Measurements from ENCODE around the gene COMMD2.

COMMD2 gene

GRCh38 chr3:149752051-149752787 lies at the start of gene COMMD2:
Gene COMMD2 (minus strand): TSS chr3:149752489. CDS start chr3:149752444, 45 bp downstream.
- Histone ChIP-seq H3K27me3 (ENCODE audit: control insufficient read depth, low read length) (no peaks in the 10 kb centered on the region), H3K36me3 (ENCODE audit: control insufficient read depth, low read length) (peaks cover 28% of the 10 kb centered on the region), H3K4me1 (ENCODE audit: control insufficient read depth, low read length) (peaks cover 23% of the 10 kb centered on the region), H3K4me2 (ENCODE audit: low read length) (peak within 1 kb of the TSS; percentile 59), H3K27ac (ENCODE audit: low read depth, low read length) (0 out of 2 replicates have a peak within 1 kb of the TSS, but pooled peaks have one; percentile 5), H3K79me2 (ENCODE audit: control insufficient read depth, low read length) (peaks cover 17% of the 10 kb centered on the region), H3K9me2 (replicated peaks; ENCODE audit: control insufficient read depth, low read length) (no peaks in the 10 kb centered on the region), H4K20me1 (ENCODE audit: control insufficient read depth, insufficient read depth, low read depth, low read length) (no peaks in the 10 kb centered on the region), H3F3A (ENCODE audit: control insufficient read depth, insufficient read depth) (peaks cover 3% of the 10 kb centered on the region), H3K4me3 (ENCODE audit: low read length) (peak within 1 kb of the TSS; percentile 90), H3K9me3 (ENCODE audit: control insufficient read depth, insufficient read depth, low read length) (no peaks in the 10 kb centered on the region)
- TF ChIP-seq, protein P1, sequence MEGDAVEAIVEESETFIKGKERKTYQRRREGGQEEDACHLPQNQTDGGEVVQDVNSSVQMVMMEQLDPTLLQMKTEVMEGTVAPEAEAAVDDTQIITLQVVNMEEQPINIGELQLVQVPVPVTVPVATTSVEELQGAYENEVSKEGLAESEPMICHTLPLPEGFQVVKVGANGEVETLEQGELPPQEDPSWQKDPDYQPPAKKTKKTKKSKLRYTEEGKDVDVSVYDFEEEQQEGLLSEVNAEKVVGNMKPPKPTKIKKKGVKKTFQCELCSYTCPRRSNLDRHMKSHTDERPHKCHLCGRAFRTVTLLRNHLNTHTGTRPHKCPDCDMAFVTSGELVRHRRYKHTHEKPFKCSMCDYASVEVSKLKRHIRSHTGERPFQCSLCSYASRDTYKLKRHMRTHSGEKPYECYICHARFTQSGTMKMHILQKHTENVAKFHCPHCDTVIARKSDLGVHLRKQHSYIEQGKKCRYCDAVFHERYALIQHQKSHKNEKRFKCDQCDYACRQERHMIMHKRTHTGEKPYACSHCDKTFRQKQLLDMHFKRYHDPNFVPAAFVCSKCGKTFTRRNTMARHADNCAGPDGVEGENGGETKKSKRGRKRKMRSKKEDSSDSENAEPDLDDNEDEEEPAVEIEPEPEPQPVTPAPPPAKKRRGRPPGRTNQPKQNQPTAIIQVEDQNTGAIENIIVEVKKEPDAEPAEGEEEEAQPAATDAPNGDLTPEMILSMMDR (IDR thresholded peaks at IDR 0.05; ENCODE audit: low read depth, low read length, poor library complexity, severe bottlenecking), result peak; percentile 58
- TF ChIP-seq EZH2phosphoT487 (IDR thresholded peaks at IDR 0.05; ENCODE audit: borderline replicate concordance, low read length), result no peak

- H3K79me2 ChIP-seq (ENCODE audit: control insufficient read depth, low read length), result no peaks in the 10 kb centered on the region
- no peak overlapping the region for H3K4me2 ChIP-seq (ENCODE audit: low read length)
- no peaks in the 10 kb centered on the region for H3K9me3 ChIP-seq (ENCODE audit: control insufficient read depth, insufficient read depth, low read length)
- no peaks in the 10 kb centered on the region for H4K20me1 ChIP-seq (ENCODE audit: control insufficient read depth, insufficient read depth, low read depth, low read length)
- TF ChIP-seq, protein P1 (IDR thresholded peaks at IDR 0.05; ENCODE audit: low read depth, low read length, poor library complexity, severe bottlenecking), result no peak
- no peak for TF ChIP-seq EZH2phosphoT487 (IDR thresholded peaks at IDR 0.05; ENCODE audit: borderline replicate concordance, low read length)
- H3K9me2 ChIP-seq (replicated peaks; ENCODE audit: control insufficient read depth, low read length), result no peaks in the 10 kb centered on the region
- no peak overlapping the region for H3K4me3 ChIP-seq (ENCODE audit: low read length)
- no peaks in the 10 kb centered on the region for H3K36me3 ChIP-seq (ENCODE audit: control insufficient read depth, low read length)
- H3K4me1 ChIP-seq (ENCODE audit: control insufficient read depth, low read length), result peaks cover 11% of the 10 kb centered on the region
- 0 out of 2 replicates have a peak, but pooled peaks cover 4% of the 10 kb centered on the region for H3F3A ChIP-seq (ENCODE audit: control insufficient read depth, insufficient read depth)
- no peak overlapping the region for H3K27ac ChIP-seq (ENCODE audit: low read depth, low read length)
- no peaks in the 10 kb centered on the region for H3K27me3 ChIP-seq (ENCODE audit: control insufficient read depth, low read length)
These were observed 49.4 kb upstream of the COMMD2 start for GRCh38 chr3:149801639-149802038.

GRCh38 chr3:149801195-149801594 lies 48.9 kb upstream of the COMMD2 start:
- H3K4me2 ChIP-seq (ENCODE audit: low read length), result no peak overlapping the region
- peaks cover 7% of the 10 kb centered on the region for H3K4me1 ChIP-seq (ENCODE audit: control insufficient read depth, low read length)
- no peaks in the 10 kb centered on the region for H3K36me3 ChIP-seq (ENCODE audit: control insufficient read depth, low read length)
- no peak overlapping the region for H3K27ac ChIP-seq (ENCODE audit: low read depth, low read length)
- H3F3A ChIP-seq (ENCODE audit: control insufficient read depth, insufficient read depth), result no peaks in the 10 kb centered on the region
- no peaks in the 10 kb centered on the region for H3K9me3 ChIP-seq (ENCODE audit: control insufficient read depth, insufficient read depth, low read length)
- H3K27me3 ChIP-seq (ENCODE audit: control insufficient read depth, low read length), result no peaks in the 10 kb centered on the region
- H3K9me2 ChIP-seq (replicated peaks; ENCODE audit: control insufficient read depth, low read length), result no peaks in the 10 kb centered on the region
- no peak overlapping the region for H3K4me3 ChIP-seq (ENCODE audit: low read length)
- no peak for TF ChIP-seq EZH2phosphoT487 (IDR thresholded peaks at IDR 0.05; ENCODE audit: borderline replicate concordance, low read length)
- TF ChIP-seq, protein P1 (IDR thresholded peaks at IDR 0.05; ENCODE audit: low read depth, low read length, poor library complexity, severe bottlenecking), result no peak
- H4K20me1 ChIP-seq (ENCODE audit: control insufficient read depth, insufficient read depth, low read depth, low read length), result no peaks in the 10 kb centered on the region
- H3K79me2 ChIP-seq (ENCODE audit: control insufficient read depth, low read length), result no peaks in the 10 kb centered on the region

All from DOHH2 (cell line).